ENCODE results near the gene FBXO22. TPM values are rescaled to one million over a fixed set of nuclear protein-coding genes. Genes with fewer than 3 reads are reported as not detected.
"Not testable (repeated sequence)": the region's sequence is repeated elsewhere in the genome, so short reads cannot be mapped to it uniquely, and the experiment has no call there.

The FBXO22 gene
- total and polyA plus RNA-seq, 2 of the 13 experiments (the other 11 are each of a cell fraction or from before 2014, with no cell fraction given) = 45.7 to 112 TPM

DNA sequence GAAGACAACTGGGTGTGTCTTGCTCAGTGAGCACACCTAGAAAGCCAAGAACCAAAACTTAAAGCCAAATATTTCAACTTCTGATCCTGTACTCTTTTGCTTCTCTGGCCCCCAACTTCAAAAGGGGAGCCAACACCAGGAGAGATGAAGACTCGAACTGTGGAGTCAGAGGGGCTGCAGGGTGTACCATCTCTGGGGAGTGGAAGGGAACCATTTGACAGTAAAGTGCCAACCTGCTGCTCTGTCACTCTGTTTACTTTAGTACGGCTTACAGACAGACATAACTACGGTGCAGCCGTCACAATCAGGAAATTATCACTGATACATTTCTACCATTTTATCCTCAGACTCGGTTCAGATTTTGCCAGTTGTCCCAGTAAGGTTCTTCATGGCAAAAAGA, 1.6 kb downstream of the FBXO22 start:
- TF ChIP-seq FOXA1 (IDR thresholded peaks at IDR 0.05) = no peak
- 0 out of 2 replicates have a peak, but pooled peaks have one; percentile 23 for TF ChIP-seq FOXA1 (CRISPR knock-in tag; IDR thresholded peaks at IDR 0.05)
- TF ChIP-seq, protein P1, sequence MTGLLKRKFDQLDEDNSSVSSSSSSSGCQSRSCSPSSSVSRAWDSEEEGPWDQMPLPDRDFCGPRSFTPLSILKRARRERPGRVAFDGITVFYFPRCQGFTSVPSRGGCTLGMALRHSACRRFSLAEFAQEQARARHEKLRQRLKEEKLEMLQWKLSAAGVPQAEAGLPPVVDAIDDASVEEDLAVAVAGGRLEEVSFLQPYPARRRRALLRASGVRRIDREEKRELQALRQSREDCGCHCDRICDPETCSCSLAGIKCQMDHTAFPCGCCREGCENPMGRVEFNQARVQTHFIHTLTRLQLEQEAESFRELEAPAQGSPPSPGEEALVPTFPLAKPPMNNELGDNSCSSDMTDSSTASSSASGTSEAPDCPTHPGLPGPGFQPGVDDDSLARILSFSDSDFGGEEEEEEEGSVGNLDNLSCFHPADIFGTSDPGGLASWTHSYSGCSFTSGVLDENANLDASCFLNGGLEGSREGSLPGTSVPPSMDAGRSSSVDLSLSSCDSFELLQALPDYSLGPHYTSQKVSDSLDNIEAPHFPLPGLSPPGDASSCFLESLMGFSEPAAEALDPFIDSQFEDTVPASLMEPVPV (CRISPR knock-in tag; IDR thresholded peaks at IDR 0.05) = no peak
- TF ChIP-seq, protein P2, sequence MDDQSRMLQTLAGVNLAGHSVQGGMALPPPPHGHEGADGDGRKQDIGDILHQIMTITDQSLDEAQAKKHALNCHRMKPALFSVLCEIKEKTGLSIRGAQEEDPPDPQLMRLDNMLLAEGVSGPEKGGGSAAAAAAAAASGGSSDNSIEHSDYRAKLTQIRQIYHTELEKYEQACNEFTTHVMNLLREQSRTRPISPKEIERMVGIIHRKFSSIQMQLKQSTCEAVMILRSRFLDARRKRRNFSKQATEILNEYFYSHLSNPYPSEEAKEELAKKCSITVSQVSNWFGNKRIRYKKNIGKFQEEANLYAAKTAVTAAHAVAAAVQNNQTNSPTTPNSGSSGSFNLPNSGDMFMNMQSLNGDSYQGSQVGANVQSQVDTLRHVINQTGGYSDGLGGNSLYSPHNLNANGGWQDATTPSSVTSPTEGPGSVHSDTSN (CRISPR knock-in tag; IDR thresholded peaks at IDR 0.05; ENCODE audit: borderline replicate concordance) = no peak
- TF ChIP-seq, protein P3, sequence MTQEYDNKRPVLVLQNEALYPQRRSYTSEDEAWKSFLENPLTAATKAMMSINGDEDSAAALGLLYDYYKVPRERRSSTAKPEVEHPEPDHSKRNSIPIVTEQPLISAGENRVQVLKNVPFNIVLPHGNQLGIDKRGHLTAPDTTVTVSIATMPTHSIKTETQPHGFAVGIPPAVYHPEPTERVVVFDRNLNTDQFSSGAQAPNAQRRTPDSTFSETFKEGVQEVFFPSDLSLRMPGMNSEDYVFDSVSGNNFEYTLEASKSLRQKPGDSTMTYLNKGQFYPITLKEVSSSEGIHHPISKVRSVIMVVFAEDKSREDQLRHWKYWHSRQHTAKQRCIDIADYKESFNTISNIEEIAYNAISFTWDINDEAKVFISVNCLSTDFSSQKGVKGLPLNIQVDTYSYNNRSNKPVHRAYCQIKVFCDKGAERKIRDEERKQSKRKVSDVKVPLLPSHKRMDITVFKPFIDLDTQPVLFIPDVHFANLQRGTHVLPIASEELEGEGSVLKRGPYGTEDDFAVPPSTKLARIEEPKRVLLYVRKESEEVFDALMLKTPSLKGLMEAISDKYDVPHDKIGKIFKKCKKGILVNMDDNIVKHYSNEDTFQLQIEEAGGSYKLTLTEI (CRISPR knock-in tag; conservative IDR thresholded peaks at IDR 0.05) = no peak
- TF ChIP-seq RFXAP (CRISPR knock-in tag; IDR thresholded peaks at IDR 0.05; ENCODE audit: borderline replicate concordance) = no peak
- Histone ChIP-seq H3K36me3 (replicated peaks in 1 of 2; ENCODE audit: control insufficient read depth in 1 of 2, insufficient read depth in 2 of 2, low read length in 2 of 2) (peaks cover 6 to 17% of the 10 kb centered on the region in 2 experiments), H3K9me3 (ENCODE audit: low read length) (no peaks in the 10 kb centered on the region), H4K20me1 (ENCODE audit: insufficient read depth, low read length) (peaks cover 4% of the 10 kb centered on the region; the same call in 1 of the 2 replicates), H3K27ac (ENCODE audit: extremely low read length, insufficient read depth, low read length) (no peak overlapping the region), H3K4me1 (ENCODE audit: insufficient read depth, low read length) (peaks cover 44% of the 10 kb centered on the region), H2AFZ (ENCODE audit: low read length) (no peak overlapping the region), H3K27me3 (ENCODE audit: control insufficient read depth in 1 of 2, insufficient read depth in 2 of 2, low read length in 2 of 2) (no peaks in the 10 kb centered on the region; a peak in 1 of 5 replicates), H3K79me2 (ENCODE audit: insufficient read depth, low read length) (peaks cover 61% of the 10 kb centered on the region), H3K4me2 (ENCODE audit: low read depth, low read length) (peak overlapping the region; percentile 66), H3K9ac (ENCODE audit: insufficient read depth, low read depth, low read length) (peak overlapping the region; percentile 53; the same call in 1 of the 2 replicates), H3K4me3 (replicated peaks in 1 of 3; ENCODE audit: insufficient read depth in 1 of 3, low read depth in 2 of 3, low read length in 3 of 3) (peak overlapping the region; percentile 14 to 57 (median 41); a peak in 5 of 6 replicates)
- no TSS peak for BruUV-seq (replicated peaks)
- FAIRE-seq = no peak
- intact Hi-C loops (cut with micrococcal nuclease; ENCODE audit: unreplicated experiment) (loop anchor here (10.0 kb wide), 1 partner anchor 60 kb away; the partner anchor contains the start of gene UBE2Q2), in situ Hi-C loops (cut with HindIII; ENCODE audit: extremely low pct_ligation_motif_present, low pct_unique_long_range_greater_than_20kb) (no loop called here)
- DNase-seq (ENCODE audit: low spot score) = no peak
- POLR2A ChIA-PET = no interaction called here
- CTCF ChIA-PET (ENCODE audit: low intra/inter-chr PET ratio, low total read pairs) = no interaction called here
- ATAC-seq = no peak
- WGBS (ENCODE audit: low lambda C conversion rate) = 39% methylated on average over 5 of the region's 5 CpGs

DNA sequence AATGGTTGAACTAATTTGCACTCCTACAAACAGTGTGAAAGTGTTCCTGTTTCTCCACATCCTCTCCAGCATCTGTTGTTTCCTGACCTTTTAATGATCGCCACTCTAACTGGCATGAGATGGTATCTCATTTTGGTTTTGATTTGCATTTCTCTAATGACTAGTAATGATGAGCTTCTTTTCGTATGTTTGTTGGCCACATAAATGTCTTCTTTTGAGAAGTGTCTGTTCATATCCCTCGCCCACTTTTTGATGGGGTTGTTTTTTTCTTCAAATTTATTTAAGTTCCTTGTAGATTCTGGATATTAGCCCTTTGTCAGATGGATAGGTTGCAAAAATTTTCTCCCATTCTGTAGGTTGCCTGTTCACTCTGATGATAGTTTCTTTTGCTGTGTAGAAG, 6.7 kb downstream of the FBXO22 start:
- H3K9me3 ChIP-seq (ENCODE audit: low read length); CTCF ChIA-PET (ENCODE audit: low intra/inter-chr PET ratio, low total read pairs); H3K4me3 ChIP-seq (replicated peaks in 1 of 3; ENCODE audit: insufficient read depth in 1 of 3, low read depth in 2 of 3, low read length in 3 of 3); H2AFZ ChIP-seq (ENCODE audit: low read length); H4K20me1 ChIP-seq (ENCODE audit: insufficient read depth, low read length); ATAC-seq; H3K27ac ChIP-seq (ENCODE audit: extremely low read length, insufficient read depth, low read length); FAIRE-seq; DNase-seq (ENCODE audit: low spot score); in situ Hi-C loops (cut with HindIII; ENCODE audit: extremely low pct_ligation_motif_present, low pct_unique_long_range_greater_than_20kb); H3K27me3 ChIP-seq (ENCODE audit: control insufficient read depth in 1 of 2, insufficient read depth in 2 of 2, low read length in 2 of 2); H3K9ac ChIP-seq (ENCODE audit: insufficient read depth, low read depth, low read length); intact Hi-C loops (cut with micrococcal nuclease; ENCODE audit: unreplicated experiment); BruUV-seq (replicated peaks); H3K4me2 ChIP-seq (ENCODE audit: low read depth, low read length); POLR2A ChIA-PET: not testable (repeated sequence)
- Histone ChIP-seq H3K36me3 (replicated peaks in 1 of 2; ENCODE audit: control insufficient read depth in 1 of 2, insufficient read depth in 2 of 2, low read length in 2 of 2) (peaks cover 13 to 33% of the 10 kb centered on the region in 2 experiments), H3K4me1 (ENCODE audit: insufficient read depth, low read length) (peaks cover 23% of the 10 kb centered on the region), H3K79me2 (ENCODE audit: insufficient read depth, low read length) (peaks cover 77% of the 10 kb centered on the region)
- WGBS (ENCODE audit: low lambda C conversion rate) = 97% methylated on average over 3 of the region's 3 CpGs

All from HepG2 (cell line).